Adrenal gland (tissue), 12 donors: ENCODE results near the gene TAF7. TPM values are rescaled to one million over a fixed set of nuclear protein-coding genes. Genes with fewer than 3 reads are reported as not detected.
A peak's percentile ranks its signal among the peaks of the same experiment; 100 is the strongest.

Experiments
- DNase-seq, 7 donors: peaks; one replicate each; pipeline ENCODE4 v3.0.0-alpha.2; 2019 to 2020
- H3K27ac ChIP-seq, 5 donors: fragments of 200-600 bp; sonication (generic) in 4 of 5; 1 replicate in 3 of 5; 2 replicates in 2 of 5; pipeline versions ENCODE4 v1.5.1 to v1.8.0; 2016 to 2020; ENCODE audit warnings: mild to moderate bottlenecking in 1 of 5
- H3K27me3 ChIP-seq: fragments of 200-600 bp; 2 replicates; pipeline ENCODE4 v1.8.0; 2021
- H3K36me3 ChIP-seq, 2 donors: fragments of 200-600 bp; replicated peaks in 1 of 2; 1 replicate in 1 of 2; 2 replicates in 1 of 2; pipeline versions ENCODE4 v1.5.1 to v1.8.0; 2018 to 2022
- H3K4me1 ChIP-seq, 2 donors: fragments of 200-600 bp; replicated peaks in 1 of 2; 1 replicate in 1 of 2; 2 replicates in 1 of 2; pipeline versions ENCODE4 v1.5.1 to v1.8.0; 2018 to 2021
- H3K4me3 ChIP-seq, 4 donors: fragments of 200-600 bp; sonication (generic) in 3 of 4; one replicate each; pipeline ENCODE4 v1.5.1; 2016 to 2018
- H3K9me3 ChIP-seq, 3 donors: fragments of 200-600 bp; sonication (generic) in 1 of 3; replicated peaks in 1 of 3; 1 replicate in 2 of 3; 2 replicates in 1 of 3; pipeline versions ENCODE4 v1.5.1 to v1.8.0; 2016 to 2021
- CTCF ChIP-seq, 6 experiments: fragments of 450-650 bp in 4 of 6; fragments of 200-600 bp in 2 of 6; sonication (generic) in 1 of 6; IDR thresholded peaks; 1 replicate in 5 of 6; 2 replicates in 1 of 6; pipeline versions ENCODE4 v1.5.1 to v1.8.0; 2016 to 2021; ENCODE audit warnings: antibody characterized with exemption in 6 of 6, mild to moderate bottlenecking in 2 of 6, moderate library complexity in 1 of 6
- POLR2A ChIP-seq, 2 donors: fragments of 450-650 bp; IDR thresholded peaks; one replicate each; pipeline ENCODE4 v1.6.1; 2017; ENCODE audit warnings: antibody characterized with exemption in 2 of 2, mild to moderate bottlenecking in 2 of 2, moderate library complexity in 1 of 2
- WGBS, 4 donors: extraction: QIAGEN DNeasy Blood & Tissue Kit in 2 of 4; methylation state at CpG; one replicate each; pipeline versions ENCODE4 v1.1.5 to v1.1.7; 2013 to 2017; 5-methylcytosine and 5-hydroxymethylcytosine counted together
- intact Hi-C, 2 donors: fragments of 100-400 bp; cut with DNase I; formaldehyde crosslinking; loops; one replicate each; pipeline versions ENCODE4 v1.14.1 to v1.15.0; 2022 to 2023
- polyA plus RNA-seq, 3 donors: library from polyadenylated mRNA; stranded (reverse); fragments of 200-250 nt in 2 of 3; fragments of 350-450 nt in 1 of 3; fragmentation: Illumina TruSeq in 1 of 3; extraction: RNeasy Lipid Tissue Mini Kit (QIAGEN cat#74804) in 1 of 3; gene quantifications; one replicate each; pipeline ENCODE4 v1.2.3, GENCODE V29; 2013 to 2014
- total RNA-seq, 9 donors: library from RNA; depleted of rRNA in 4 of 9; stranded (reverse); fragments of >200 nt in 4 of 9; fragments of 120-200 nt in 1 of 9; fragmentation: NEBNext Ultra II Directional in 1 of 9; extraction: Animal tissue kit (Norgen Biotek cat#: 25700) in 1 of 9; gene quantifications; one replicate each; pipeline versions ENCODE4 v1.1.0 to v1.2.4, GENCODE V29; 2013 to 2023
- donor health status: healthy with polysubstance abuse.
- donor health status: Bipolar disorder and iron deficiency.
- donor health status: DM: yes; HTN: yes; CAD: no.
- donor health status: DM: no; HTN: no; CAD: no.
- donor health status: DM: no; HTN: no; CAD: no.
- donor health status: DM: yes; HTN: yes; CAD: no.

TAF7 gene
- total and polyA plus RNA-seq, 12 donors: 23.9 to 132 (median 68.8) TPM

- H3K4me1 ChIP-seq: no peaks in the 10 kb centered on the region
- H3K36me3 ChIP-seq: no peaks in the 10 kb centered on the region
- intact Hi-C loops: no loop called here
- no peak for TF ChIP-seq POLR2A (IDR thresholded peaks at IDR 0.05)
- peak in 1 of 6 experiments; percentile 11 for TF ChIP-seq CTCF (IDR thresholded peaks at IDR 0.05)
- DNase-seq: no peak
- peak within 1 kb of the TSS in 1 of 4 donors; percentile 15 for H3K4me3 ChIP-seq
- H3K27ac ChIP-seq: no peak within 1 kb of the TSS
- H3K27me3 ChIP-seq: no peaks in the 10 kb centered on the region
- peaks cover 3 to 52% (median 15%) of the 10 kb centered on the region in 3 donors for H3K9me3 ChIP-seq
- 11 to 24% (median 18%) methylated on average over 29 to 34 of the region's 34 CpGs for WGBS, 4 donors
Observed at GRCh38 chr5:141363952-141364660, 43.5 kb upstream of the TAF7 start, which contains the start of gene PCDHGA5. Gene PCDHGA5, plus strand, starts transcription at chr5:141364162. Its CDS starts 169 bp downstream, at chr5:141364331.

GRCh38 chr5:141362719-141363118 lies 42.1 kb upstream of the TAF7 start:
- TF ChIP-seq POLR2A (IDR thresholded peaks at IDR 0.05): no peak
- no peak for TF ChIP-seq CTCF (IDR thresholded peaks at IDR 0.05)
- H3K27me3 ChIP-seq: no peaks in the 10 kb centered on the region
- no peak overlapping the region for H3K27ac ChIP-seq
- H3K36me3 ChIP-seq: no peaks in the 10 kb centered on the region
- H3K9me3 ChIP-seq: peaks cover 0 to 52% (median 15%) of the 10 kb centered on the region in 3 donors
- intact Hi-C loops: no loop called here
- DNase-seq: no peak
- no peaks in the 10 kb centered on the region for H3K4me1 ChIP-seq
- H3K4me3 ChIP-seq: no peak overlapping the region

- no peak overlapping the region for H3K27ac ChIP-seq
- H3K36me3 ChIP-seq: no peaks in the 10 kb centered on the region
- H3K27me3 ChIP-seq: no peaks in the 10 kb centered on the region
- WGBS, 4 donors: 29 to 43% (median 33%) methylated on average over 13 to 15 of the region's 15 CpGs
- TF ChIP-seq CTCF (IDR thresholded peaks at IDR 0.05) (no peak), POLR2A (IDR thresholded peaks at IDR 0.05) (no peak)
- peaks cover 0 to 51% (median 10%) of the 10 kb centered on the region in 3 donors for H3K9me3 ChIP-seq
- intact Hi-C loops: no loop called here
- H3K4me3 ChIP-seq: no peak overlapping the region
- no peaks in the 10 kb centered on the region for H3K4me1 ChIP-seq
- no peak for DNase-seq
Observed at GRCh38 chr5:141360685-141361084, 40.1 kb upstream of the TAF7 start.

- peak in 3 of 6 experiments; percentile 6 to 23 (median 16) for TF ChIP-seq CTCF (IDR thresholded peaks at IDR 0.05)
- no peak for TF ChIP-seq POLR2A (IDR thresholded peaks at IDR 0.05)
- 13 to 26% (median 15%) methylated on average over 15 to 24 of the region's 24 CpGs for WGBS, 4 donors
- H3K4me3 ChIP-seq: no peak within 1 kb of the TSS
- H3K27me3 ChIP-seq: no peaks in the 10 kb centered on the region
- no peak within 1 kb of the TSS for H3K27ac ChIP-seq
- no peaks in the 10 kb centered on the region for H3K36me3 ChIP-seq
- intact Hi-C loops: no loop called here
- no peaks in the 10 kb centered on the region for H3K4me1 ChIP-seq
- peaks cover 0 to 43% (median 10%) of the 10 kb centered on the region in 3 donors for H3K9me3 ChIP-seq
- DNase-seq: no peak
Observed at GRCh38 chr5:141359790-141360426, 39.3 kb upstream of the TAF7 start, which contains the start of gene PCDHGB2. Gene PCDHGB2, plus strand, starts transcription at chr5:141359994. Its CDS starts 142 bp downstream, at chr5:141360136.
